HepG2 (cell line): ENCODE results near the gene RAPGEF6. TPM values are rescaled to one million over a fixed set of nuclear protein-coding genes. Genes with fewer than 3 reads are reported as not detected.

ENCODE experiments used
- ARID5B ChIP-seq: IDR thresholded peaks from 2 replicates; pipeline ENCODE4 v1.4.0; 2020; ENCODE audit warnings: mild to moderate bottlenecking, missing genetic modification reagents
- CREB1 ChIP-seq, 2 experiments: fragments of 450-650 bp in 1 of 2; IDR thresholded peaks; 2 replicates each; pipeline ENCODE4 v1.6.1; 2016 to 2017; ENCODE audit warnings: control low read depth in 1 of 2, mild to moderate bottlenecking in 1 of 2, missing compliant biosample characterization in 1 of 2, missing genetic modification characterization in 1 of 2
- FOSL2 ChIP-seq: sonication (generic); formaldehyde crosslinking; IDR thresholded peaks from 2 replicates; pipeline ENCODE4 v1.4.0; 2020; ENCODE audit warnings: missing genetic modification reagents
- ISL2 ChIP-seq: sonication (generic); formaldehyde crosslinking; IDR thresholded peaks from 2 replicates; pipeline ENCODE4 v1.5.0; 2020; ENCODE audit warnings: missing genetic modification reagents
- PAXIP1 ChIP-seq: sonication (generic); formaldehyde crosslinking; conservative IDR thresholded peaks from 2 replicates; pipeline ENCODE4 v1.4.0; 2020; ENCODE audit warnings: mild to moderate bottlenecking, missing genetic modification reagents, moderate library complexity
- TEAD3 ChIP-seq: optimal IDR thresholded peaks from 2 replicates; pipeline ENCODE3; 2016; ENCODE audit warnings: borderline replicate concordance
- YEATS4 ChIP-seq: sonication (generic); formaldehyde crosslinking; IDR thresholded peaks from 2 replicates; pipeline ENCODE4 v1.4.0; 2020; ENCODE audit warnings: missing genetic modification reagents, borderline replicate concordance
- ZFP91 ChIP-seq: sonication (generic); formaldehyde crosslinking; IDR thresholded peaks from 2 replicates; pipeline ENCODE4 v1.9.0; 2022; ENCODE audit warnings: missing genetic modification reagents, mild to moderate bottlenecking, borderline replicate concordance
- ZNF556 ChIP-seq: sonication (generic); formaldehyde crosslinking; IDR thresholded peaks from 2 replicates; pipeline ENCODE4 v1.4.0; 2020; ENCODE audit warnings: mild to moderate bottlenecking, missing genetic modification reagents, borderline replicate concordance
- ZNF644 ChIP-seq: IDR thresholded peaks from 2 replicates; pipeline ENCODE4 v1.6.1; 2016; ENCODE audit warnings: low read depth
- ZNF792 ChIP-seq: IDR thresholded peaks from 2 replicates; pipeline ENCODE4 v1.6.1; 2016
- polyA plus RNA-seq, 8 experiments: library from polyadenylated mRNA; depleted of rRNA in 3 of 8; stranded (reverse) in 7 of 8; unstranded in 1 of 8; fragments of >200 nt; fragmentation: Illumina TruSeq in 4 of 8; extraction: Trizol in 4 of 8; gene quantifications; 2 replicates each; pipeline versions ENCODE4 v1.2.1 to v1.2.3, GENCODE V29; 2011 to 2016; ENCODE audit warnings: low read depth in 4 of 8, missing spikeins in 1 of 8, mixed read lengths in 1 of 8; ENCODE audit not compliant: insufficient read depth in 1 of 8
- total RNA-seq, 5 experiments: library from RNA; depleted of rRNA; stranded (reverse); fragments of >200 nt; fragmentation: Illumina TruSeq; extraction: Trizol; gene quantifications; 2 replicates each; pipeline ENCODE4 v1.2.3, GENCODE V29; 2016; ENCODE audit warnings: low read depth in 1 of 5

RAPGEF6 gene
- total and polyA plus RNA-seq, 2 of the 13 experiments (the other 11 are each of a cell fraction or from before 2014, with no cell fraction given): 7.7 to 24.6 TPM

- TF ChIP-seq ZNF556 (CRISPR knock-in tag) (0 out of 2 replicates have a peak, but pooled peaks have one; percentile 3), CREB1 (IDR thresholded peaks at IDR 0.05) (no peak), CREB1 (CRISPR knock-in tag; IDR thresholded peaks at IDR 0.05) (0 out of 2 replicates have a peak, but pooled peaks have one; percentile 32), ISL2 (CRISPR knock-in tag) (peak; percentile 27; the same call in 1 of the 2 replicates), ARID5B (peak; percentile 19; the same call in 1 of the 2 replicates), TEAD3 (peak; percentile 92), ZNF644 (CRISPR knock-in tag) (peak; percentile 84), ZFP91 (no peak), PAXIP1 (CRISPR knock-in tag) (peak; percentile 68), ZNF792 (CRISPR knock-in tag) (no peak), FOSL2 (CRISPR knock-in tag) (peak; percentile 49; the same call in 1 of the 2 replicates), YEATS4 (CRISPR knock-in tag) (0 out of 2 replicates have a peak, but pooled peaks have one; percentile 14)
- TF ChIP-seq, all 625 proteins: peak for 27
These were observed 25.3 kb downstream of the RAPGEF6 start (continued) for GRCh38 chr5:131609774-131610173.
